ENCODE measurements around the gene PIH1D1.
"Not testable (repeated sequence)": the region's sequence is repeated elsewhere in the genome, so short reads cannot be mapped to it uniquely, and the experiment has no call there.

The PIH1D1 gene

DNA sequence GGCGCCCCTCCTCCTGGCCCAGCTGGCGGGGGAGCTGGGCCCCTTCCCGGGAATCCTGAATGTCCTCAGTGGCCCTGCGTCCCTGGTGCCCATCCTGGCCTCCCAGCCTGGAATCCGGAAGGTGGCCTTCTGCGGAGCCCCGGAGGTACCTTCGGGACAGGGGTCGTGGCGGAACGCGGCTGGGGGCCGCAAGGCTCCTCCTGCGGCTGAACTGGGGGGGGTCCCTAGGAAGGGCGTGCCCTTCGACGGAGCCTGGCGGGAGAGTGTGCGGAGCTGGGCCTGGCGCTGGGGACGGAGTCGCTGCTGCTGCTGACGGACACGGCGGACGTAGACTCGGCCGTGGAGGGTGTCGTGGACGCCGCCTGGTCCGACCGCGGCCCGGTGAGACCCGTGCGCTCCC lies 10.0 kb upstream of the PIH1D1 start:
- Histone ChIP-seq H3K9me3 (no peaks in the 10 kb centered on the region), H3K4me3 (ENCODE audit: low read depth in 1 of 2, low read length in 1 of 2) (no peak overlapping the region), H3K36me3 (peaks cover 29% of the 10 kb centered on the region), H3K27ac (no peak overlapping the region), H3K4me1 (ENCODE audit: control insufficient read depth in 1 of 2, insufficient read depth in 1 of 2, low read depth in 1 of 2, low read length in 1 of 2) (no peaks in the 10 kb centered on the region), H3K27me3 (no peaks in the 10 kb centered on the region)
- no peak for TF ChIP-seq CTCF (IDR thresholded peaks at IDR 0.05)

DNA sequence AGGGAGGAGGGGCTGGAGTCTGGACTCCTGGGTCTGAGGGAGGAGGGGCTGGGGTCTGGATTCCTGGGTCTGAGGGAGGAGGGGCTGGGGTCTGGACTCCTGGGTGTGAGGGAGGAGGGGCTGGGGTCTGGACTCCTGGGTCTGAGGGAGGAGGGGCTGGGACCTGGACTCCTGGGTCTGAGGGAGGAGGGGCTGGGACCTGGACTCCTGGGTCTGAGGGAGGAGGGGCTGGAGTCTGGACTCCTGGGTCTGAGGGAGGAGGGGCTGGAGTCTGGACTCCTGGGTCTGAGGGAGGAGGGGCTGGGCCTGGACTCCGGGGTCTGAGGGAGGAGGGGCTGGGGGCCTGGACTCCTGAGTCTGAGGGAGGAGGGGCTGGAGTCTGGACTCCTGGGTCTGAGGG lies 9.5 kb upstream of the PIH1D1 start:
- not testable (repeated sequence) for H3K27me3 ChIP-seq; H3K9me3 ChIP-seq; H3K4me1 ChIP-seq (ENCODE audit: control insufficient read depth in 1 of 2, insufficient read depth in 1 of 2, low read depth in 1 of 2, low read length in 1 of 2); H3K27ac ChIP-seq; H3K4me3 ChIP-seq (ENCODE audit: low read depth in 1 of 2, low read length in 1 of 2)
- H3K36me3 ChIP-seq: peaks cover 23% of the 10 kb centered on the region

DNA sequence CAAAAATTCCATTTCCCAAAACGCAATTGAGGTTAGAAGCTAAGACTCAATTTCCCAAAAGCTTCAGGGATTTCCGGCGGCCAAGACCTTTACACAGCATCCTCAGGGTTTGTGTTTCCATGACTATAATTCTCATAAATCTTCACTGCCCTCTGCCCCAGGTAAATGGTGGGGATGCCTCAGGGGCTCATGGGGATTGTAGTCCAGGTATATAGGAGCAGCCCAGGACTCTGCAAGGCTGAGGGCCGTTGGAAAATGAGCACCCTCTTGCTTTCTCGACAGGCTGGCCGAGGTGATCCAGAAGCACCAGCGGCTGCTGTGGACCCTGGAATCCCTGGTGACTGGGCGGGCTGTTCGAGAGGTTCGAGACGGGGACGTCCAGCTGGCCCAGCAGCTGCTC lies 7.8 kb upstream of the PIH1D1 start:
- Histone ChIP-seq H3K4me3 (ENCODE audit: low read depth in 1 of 2, low read length in 1 of 2) (no peak overlapping the region), H3K27ac (no peak overlapping the region), H3K36me3 (peaks cover 13% of the 10 kb centered on the region), H3K9me3 (no peaks in the 10 kb centered on the region), H3K27me3 (no peaks in the 10 kb centered on the region), H3K4me1 (ENCODE audit: control insufficient read depth in 1 of 2, insufficient read depth in 1 of 2, low read depth in 1 of 2, low read length in 1 of 2) (no peaks in the 10 kb centered on the region)
- TF ChIP-seq CTCF (IDR thresholded peaks at IDR 0.05): no peak

DNA sequence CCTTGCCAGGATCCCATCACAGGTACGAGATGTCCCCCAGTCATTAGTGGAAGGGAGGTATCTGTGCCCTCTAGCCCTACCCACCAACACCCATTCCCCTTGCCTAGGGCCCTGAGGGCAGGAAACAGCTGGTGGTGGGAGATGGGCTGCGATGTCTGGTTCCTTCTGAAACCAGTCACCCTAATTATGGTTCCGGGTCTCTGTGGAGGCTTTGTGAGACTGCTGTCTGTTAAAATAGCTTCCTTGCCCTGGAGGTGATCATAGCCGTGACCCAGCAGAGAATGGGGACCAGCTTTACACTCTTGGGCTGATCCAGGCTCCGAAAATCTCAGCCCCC lies 6.9 kb upstream of the PIH1D1 start:
- Histone ChIP-seq H3K36me3 (peaks cover 7% of the 10 kb centered on the region), H3K27ac (no peak overlapping the region), H3K4me1 (ENCODE audit: control insufficient read depth in 1 of 2, insufficient read depth in 1 of 2, low read depth in 1 of 2, low read length in 1 of 2) (peaks cover 6 to 8% of the 10 kb centered on the region in 2 experiments), H3K27me3 (no peaks in the 10 kb centered on the region), H3K4me3 (ENCODE audit: low read depth in 1 of 2, low read length in 1 of 2) (no peak overlapping the region), H3K9me3 (no peaks in the 10 kb centered on the region)
- TF ChIP-seq CTCF (IDR thresholded peaks at IDR 0.05): no peak

DNA sequence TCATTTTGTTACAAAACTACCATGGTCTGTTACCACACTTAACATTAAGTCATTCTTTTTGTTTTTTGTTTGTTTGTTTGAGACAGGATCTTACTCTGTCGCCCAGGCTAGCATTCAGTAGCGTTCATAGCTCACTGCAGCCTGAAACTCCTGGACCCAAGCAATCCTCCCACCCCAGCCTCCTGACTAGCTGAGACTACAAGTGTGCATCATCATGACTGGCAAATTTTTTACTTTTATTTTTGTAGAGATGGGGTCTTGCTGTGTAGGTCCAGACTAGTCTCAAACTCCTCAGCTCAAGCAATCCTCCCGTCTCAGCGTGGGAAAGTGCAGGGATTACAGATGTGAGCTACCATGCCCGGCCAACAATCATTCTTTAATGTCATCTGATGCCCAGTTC lies 4.7 kb upstream of the PIH1D1 start:
- H3K36me3 ChIP-seq: peaks cover 7% of the 10 kb centered on the region
- peaks cover 23 to 25% of the 10 kb centered on the region in 2 experiments for H3K4me1 ChIP-seq (ENCODE audit: control insufficient read depth in 1 of 2, insufficient read depth in 1 of 2, low read depth in 1 of 2, low read length in 1 of 2)
- H3K27me3 ChIP-seq: no peaks in the 10 kb centered on the region
- no peak overlapping the region for H3K4me3 ChIP-seq (ENCODE audit: low read depth in 1 of 2, low read length in 1 of 2)
- H3K9me3 ChIP-seq: no peaks in the 10 kb centered on the region
- TF ChIP-seq CTCF (IDR thresholded peaks at IDR 0.05): no peak
- no peak overlapping the region for H3K27ac ChIP-seq

GRCh38 chr19:49455773-49456172 lies 4.2 kb upstream of the PIH1D1 start:
- H3K4me1 ChIP-seq (ENCODE audit: control insufficient read depth in 1 of 2, insufficient read depth in 1 of 2, low read depth in 1 of 2, low read length in 1 of 2): peaks cover 24 to 25% of the 10 kb centered on the region in 2 experiments
- TF ChIP-seq CTCF (IDR thresholded peaks at IDR 0.05): no peak
- H3K27ac ChIP-seq: no peak overlapping the region

More at GRCh38 chr19:49455773-49456172, 4.2 kb upstream of the PIH1D1 start:
- no peaks in the 10 kb centered on the region for H3K9me3 ChIP-seq
- peaks cover 7% of the 10 kb centered on the region for H3K36me3 ChIP-seq
- no peaks in the 10 kb centered on the region for H3K27me3 ChIP-seq
- H3K4me3 ChIP-seq (ENCODE audit: low read depth in 1 of 2, low read length in 1 of 2): no peak overlapping the region

Data from neutrophil (primary cell).